G401.6 (cell line): Measurements from ENCODE around the gene FBL.
A peak's percentile ranks its signal among the peaks of the same experiment; 100 is the strongest.
"Not testable (repeated sequence)": the region's sequence is repeated elsewhere in the genome, so short reads cannot be mapped to it uniquely, and the experiment has no call there.

Experiments
- FAIRE-seq: peaks from 2 replicates; lab custom pipeline; 2012; peaks lifted over from hg19 to GRCh38; lab: Jason Lieb, UNC

FBL gene

DNA sequence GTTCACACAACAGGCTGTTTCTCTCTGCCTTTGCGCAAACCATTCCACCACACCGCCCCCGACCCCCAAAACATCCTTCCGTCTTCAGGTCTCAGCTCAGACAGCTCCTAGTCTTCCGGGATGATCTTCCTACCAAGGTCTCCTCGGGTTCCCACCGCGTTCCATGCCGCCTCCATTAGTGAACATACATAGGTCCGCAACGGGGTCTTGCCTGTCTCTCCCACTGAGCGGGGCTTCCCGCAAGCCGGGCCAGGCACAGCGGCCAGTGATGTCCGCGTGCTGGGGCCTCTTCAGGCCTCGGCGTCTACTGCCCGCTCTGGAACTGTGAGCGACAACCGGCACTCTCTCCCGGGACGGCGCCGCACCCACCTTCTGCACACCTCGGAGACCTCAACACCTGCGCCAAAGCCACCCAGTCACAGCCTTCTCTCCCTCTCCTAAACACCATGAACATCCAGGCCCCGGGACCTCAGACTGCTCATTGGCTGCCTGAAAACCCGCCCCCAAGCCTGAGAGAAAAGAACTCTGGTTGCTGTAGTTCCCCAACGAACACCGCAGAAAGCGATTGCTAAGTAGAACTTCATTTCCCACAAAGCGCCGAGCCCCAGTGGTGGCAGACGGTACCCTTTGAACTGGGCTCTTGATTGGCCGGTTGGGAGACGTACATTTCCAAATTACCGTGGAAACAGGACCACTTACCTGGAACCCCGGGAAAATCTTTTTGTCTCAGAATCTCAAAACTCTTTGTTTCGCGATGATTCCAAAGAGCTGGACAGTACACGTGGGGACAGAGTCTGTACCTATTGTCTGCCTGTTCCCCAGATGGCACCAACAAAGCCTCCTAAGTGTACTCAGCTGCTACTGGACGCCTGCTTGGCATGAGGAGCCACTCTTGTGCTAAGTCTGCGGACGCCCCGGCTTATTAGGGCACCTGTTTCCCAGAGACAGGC, 21.8 kb downstream of the FBL start:
- FAIRE-seq, result no peak

DNA sequence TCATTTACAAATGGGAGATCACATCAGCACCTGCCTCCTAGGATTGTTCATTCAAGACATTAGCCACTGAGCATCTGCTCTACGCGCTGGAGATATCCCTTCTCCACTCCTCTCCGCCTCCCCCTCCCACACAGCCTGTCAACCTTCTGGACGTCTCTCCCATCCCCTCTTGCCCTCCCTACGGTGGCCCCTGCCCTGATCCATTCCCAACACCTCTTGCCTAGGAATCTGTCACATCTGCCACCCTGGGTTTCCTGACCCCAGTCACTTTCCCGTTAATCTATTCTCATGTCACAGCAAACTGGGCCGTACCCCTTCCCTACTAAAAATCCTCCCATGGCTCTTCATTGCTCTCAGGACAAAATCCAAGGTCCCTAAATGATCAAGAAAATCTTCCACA, 22.5 kb downstream of the FBL start:
- no peak for FAIRE-seq

DNA sequence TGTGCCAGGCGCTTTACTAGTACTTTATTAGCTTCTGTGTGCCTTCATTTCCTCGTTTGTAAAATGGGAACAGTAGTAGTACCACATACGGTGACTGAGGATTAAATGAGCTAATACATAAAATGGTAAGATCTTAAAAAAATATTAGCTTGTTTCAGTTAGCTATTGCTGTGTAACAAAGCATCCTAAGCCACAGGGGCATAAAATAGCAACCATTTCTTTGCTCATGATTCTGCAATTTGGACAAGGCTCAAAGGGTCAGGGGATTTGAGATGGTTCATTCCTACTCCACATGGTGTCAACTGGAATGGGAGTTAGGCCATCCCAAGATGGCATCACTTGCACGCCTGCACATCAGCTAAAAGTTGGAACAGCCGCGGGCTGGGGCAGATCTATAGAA, 25.5 kb downstream of the FBL start:
- FAIRE-seq, result no peak

DNA sequence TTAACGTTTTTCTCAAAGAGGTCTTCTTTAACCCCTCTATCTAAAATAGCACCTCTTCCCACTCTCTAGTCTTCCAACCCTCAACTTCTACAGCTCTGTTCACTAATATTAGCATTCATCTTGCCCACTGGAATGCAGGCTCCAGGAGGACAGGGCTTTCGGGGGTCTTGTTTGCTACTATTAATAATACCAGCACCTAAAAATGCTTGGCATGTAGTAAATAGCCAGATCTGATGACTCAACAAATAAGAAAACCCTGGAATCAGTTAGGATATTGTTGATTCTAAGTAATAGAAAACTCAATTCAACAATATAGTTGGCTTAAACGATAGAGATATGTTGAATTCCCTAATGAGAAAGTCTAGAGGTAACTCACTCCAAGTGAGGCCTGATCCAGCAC, 26.4 kb downstream of the FBL start:
- no peak for FAIRE-seq

DNA sequence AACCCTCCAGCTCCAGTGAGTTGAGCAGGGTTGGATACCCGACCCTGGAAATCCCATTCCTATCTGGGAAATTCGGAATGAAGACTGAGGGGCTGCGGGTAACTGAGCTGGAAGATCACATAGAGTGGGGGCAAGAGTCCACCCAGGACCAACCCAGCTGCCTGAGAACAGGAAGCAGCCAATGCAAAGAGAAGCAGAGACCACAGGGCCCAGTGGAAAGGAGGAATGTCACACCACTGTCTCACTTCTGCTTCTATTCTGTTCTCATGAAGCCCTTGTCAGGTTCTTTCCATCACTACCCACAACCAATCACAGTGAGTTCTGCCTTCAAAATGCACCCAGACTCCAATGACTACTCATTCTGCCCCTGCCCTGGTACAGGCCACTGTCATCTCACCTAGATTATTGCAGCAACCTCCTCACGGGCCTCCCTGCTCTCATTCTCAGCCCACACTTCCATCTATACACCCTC, 27.5 kb downstream of the FBL start:
- no peak for FAIRE-seq

DNA sequence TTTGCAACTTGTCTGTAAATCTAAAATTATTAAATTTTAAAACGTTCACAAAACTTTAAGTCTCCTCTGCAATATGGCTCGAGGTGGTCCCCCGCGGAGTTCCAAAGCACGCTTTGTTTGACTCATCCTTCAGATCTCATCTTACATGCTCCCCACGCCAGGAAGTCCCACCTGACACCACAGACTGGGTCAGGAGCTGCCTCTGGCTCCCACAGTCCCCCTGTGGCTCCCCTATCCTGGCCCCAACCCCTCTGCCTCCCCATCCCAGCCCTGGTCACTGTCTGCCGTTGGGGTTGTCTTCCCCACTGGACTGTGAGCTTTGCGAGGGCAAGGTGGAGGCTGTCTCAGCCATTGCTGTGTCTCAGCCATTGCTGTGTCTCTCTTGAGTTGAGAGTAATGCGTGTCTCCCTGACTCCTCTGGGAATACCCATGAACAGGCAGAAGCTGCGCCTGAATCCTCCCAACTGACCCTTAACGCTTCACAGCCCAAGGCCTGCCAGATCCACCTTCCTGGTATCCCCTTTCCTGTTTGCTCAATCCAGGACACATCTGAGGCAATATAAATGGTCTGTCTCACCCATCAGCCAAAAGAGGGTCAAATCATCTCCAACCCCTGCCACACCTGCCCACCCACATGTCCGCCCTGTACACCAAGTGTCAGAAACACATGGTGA, 28.2 kb downstream of the FBL start:
- no peak for FAIRE-seq

DNA sequence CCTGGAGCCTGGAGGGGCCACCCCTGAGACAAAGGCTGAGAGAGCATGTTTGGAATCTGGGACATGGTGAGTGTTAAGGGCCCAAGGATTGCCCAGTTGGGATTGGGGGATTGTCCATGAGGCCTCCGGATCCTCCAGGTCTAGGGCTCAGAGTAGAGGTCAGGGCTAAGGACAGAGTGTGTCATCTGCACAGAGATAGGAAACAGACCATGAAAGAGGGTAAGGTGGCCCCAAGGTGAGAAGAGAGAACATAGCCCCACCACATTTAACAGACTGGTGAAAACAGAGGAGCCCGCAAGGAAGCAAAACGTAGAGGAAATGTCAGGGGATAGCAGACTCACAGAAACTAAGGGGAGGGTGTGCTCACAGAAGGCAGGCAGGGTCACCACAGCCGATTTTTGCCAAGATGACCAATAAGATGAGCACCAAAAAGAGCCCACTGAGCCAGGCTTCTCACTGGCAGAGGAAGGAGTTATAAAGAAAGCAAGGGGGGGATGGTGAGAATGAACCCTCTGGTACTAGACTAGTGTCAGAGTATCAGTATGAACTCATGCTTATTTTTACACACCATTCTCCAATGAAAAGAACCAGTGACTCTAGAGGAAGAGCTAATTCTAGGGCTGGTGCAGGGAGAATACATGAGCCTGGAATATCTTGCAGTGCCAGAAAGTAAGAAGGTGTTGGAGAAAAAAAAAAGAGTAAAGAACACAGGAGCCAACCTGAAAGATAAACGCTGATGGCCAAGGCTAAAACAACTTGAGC, 29.7 kb downstream of the FBL start:
- no peak for FAIRE-seq

DNA sequence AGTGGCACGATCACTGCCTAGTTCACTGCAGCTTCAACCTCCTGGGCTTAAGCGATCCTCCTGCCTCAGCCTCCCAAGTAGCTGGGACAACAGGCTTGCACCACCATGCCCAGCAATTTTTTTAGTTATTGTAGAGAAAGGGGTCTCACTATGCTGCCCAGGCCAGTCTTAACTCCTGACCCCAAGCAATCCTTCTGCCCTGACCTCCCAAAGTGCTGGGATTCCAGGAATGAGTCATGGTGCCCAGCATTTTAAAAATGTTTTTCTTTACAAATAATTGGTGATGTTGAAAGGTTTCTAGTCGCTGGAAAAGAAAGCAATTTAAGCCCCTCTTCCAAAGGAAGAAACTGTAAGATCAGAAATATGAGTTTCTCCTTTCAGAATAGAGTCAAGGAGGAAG, 31.6 kb downstream of the FBL start:
- FAIRE-seq, result no peak

DNA sequence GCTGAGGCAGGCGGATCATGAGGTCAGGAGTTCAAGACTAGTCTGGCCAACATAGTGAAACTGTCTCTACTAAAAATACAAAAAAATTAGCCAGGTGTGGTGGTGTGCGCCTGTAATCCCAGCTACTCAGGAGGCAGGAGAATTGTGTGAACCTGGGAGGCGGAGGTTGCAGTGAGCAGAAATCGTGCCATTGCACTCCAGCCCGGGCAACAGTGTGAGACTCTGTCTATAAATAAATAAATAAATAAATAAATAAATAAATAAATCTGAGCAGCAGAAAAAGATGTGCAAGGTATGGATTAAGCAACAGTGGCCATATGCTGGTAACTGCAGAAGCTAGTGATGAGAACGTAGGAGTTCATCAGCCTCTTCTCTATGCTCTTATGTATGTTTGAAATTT, 32.1 kb downstream of the FBL start:
- not testable (repeated sequence) for FAIRE-seq

DNA sequence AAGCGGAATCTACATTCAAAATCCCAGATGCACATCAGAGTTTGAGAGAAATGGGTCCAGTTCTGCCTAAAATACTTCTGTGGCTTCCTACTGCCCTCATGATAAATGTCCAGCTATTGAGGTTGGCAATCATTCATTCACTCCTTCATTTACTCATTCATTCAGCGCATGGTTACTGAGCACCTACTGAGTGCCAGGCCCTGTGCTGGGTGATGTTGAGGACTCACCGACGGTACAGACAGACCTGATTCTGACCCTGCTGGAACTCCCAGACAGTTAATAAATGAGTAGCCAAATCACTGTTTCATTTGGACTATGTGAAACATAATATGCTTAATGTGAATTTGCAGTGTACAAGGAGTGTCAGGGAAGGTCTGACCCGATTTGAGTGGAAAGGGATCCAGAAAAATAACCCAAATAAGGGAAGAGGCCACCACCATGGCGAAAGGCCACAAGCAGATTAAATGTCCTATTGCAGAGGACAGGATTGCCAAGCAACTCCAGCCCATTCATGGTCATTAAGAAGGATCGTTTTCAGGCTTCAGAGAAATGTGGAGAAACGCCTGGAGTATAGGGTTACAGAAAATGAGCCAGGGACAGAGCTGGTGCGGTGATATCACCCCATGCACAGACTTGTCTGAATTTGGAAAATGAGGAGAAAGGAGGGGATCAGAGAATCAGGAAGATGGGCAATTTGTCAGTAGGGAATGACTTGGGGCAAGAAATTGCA, 32.8 kb downstream of the FBL start:
- FAIRE-seq, result no peak

DNA sequence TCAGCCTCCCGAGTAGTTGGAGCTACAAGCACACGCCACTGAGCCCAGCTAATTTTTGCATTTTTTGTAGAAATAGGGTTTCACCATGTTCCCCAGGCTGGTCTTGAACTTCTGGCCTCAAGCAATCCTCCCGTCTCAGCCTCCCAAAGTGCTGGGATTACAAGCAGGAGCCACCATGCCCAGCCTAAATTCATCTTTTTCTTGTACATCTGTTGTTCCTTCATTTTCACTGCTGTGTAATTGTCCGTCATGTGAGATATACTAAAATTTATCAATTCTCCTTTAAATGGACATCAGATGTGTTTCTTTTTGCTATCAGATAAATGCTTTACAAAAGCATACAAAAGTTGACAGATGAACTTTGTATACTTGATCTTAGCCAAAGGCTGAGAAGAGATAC, 35.1 kb downstream of the FBL start:
- no peak for FAIRE-seq

DNA sequence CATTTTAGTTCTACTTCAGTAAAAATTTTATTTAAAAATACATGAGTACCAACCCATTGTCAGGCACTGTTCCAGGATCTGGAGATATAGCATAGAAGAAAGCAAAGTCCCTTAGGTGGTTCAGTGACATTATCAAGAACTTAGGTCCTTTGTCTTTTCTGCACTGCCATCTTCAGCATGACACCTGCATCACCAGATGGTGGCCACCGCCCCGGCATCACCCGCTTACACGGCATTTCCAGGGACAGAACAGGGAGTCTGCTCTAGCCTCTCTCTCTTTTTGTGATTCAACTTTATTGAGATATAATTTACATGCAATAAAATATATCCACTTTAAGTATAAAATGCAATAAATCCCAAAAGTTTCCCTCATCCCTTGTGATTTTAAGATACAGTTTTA, 35.8 kb downstream of the FBL start:
- FAIRE-seq, result no peak

DNA sequence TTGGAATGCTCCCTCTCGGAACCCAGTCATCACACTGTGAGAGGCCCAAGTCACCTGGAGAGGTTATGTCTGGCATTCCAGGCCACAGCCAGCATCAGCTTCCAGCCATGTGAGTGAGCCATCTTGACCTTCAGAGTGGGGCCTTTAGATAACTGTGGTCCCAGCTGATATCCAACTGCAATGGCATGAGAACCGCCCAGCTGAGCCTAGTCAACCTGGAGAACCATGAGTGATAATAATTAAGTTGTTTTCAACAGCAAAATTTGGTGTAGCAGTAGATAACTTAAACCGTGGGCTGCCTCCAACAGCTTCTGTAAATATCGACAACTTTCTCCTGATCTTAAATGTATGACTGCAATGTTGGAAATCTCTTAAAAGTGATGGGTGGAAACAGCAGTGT, 36.8 kb downstream of the FBL start:
- FAIRE-seq, result no peak

DNA sequence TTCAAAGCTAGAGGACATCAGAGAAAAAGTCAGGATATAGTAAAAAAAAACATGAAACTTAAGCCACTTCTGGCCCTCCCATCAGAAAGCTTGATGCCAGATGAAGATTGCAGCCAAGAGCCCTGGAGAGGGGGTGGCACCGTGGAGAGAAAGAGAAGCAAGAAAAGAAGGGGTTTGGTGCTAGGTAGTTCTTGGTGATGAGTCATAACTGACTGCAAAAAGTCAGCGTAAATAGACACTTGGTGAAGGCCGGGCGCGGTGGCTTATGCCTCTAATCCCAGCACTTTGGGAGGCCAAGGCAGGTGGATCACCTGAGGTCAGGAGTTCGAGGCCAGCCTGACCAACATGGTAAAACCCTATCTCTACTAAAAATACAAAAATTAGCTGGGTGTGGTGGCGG, 37.5 kb downstream of the FBL start:
- FAIRE-seq, result not testable (repeated sequence)

DNA sequence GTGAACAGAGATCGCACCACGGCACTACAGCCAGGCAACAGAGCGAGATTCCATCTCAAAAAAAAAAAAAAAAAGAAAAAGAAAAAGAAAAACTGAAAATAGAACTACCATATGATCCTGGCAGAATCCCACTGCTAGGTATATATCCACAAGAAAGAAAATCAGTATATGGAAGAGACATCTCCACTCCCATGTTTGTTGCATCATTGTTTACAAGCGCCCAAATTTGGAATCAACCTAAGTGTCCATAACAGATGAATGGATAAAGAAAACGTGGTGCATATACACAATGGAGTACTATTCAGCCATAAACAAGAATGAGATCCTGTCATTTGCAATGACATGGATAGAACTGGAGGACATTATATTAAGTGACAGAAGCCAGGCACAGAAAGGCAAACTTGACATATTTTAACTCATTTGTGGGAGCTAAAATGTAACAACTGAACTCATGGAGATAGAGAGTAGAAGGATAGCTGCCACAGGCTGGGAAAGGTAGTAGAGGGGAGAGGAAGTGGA, 38.3 kb downstream of the FBL start:
- FAIRE-seq, result no peak

DNA sequence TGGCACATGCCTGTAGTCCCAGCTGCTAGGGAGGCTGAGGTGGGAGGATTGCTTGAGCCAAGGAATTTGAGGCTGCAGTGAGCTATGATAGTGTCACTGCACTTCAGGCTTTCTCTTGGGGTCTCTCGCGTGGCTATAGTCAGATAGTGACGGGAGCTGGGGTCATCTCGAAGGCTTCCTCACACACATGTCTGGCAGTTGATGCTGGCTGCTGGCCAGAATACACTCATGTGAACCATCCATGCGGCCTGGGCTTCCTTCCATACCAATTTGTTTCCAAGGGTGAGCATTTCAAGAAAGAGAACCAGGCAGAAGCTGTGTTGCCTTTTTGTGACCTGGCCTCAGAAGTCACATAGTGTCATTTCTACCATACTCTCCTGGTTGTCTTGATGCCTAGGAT, 41.1 kb downstream of the FBL start:
- FAIRE-seq, result no peak

DNA sequence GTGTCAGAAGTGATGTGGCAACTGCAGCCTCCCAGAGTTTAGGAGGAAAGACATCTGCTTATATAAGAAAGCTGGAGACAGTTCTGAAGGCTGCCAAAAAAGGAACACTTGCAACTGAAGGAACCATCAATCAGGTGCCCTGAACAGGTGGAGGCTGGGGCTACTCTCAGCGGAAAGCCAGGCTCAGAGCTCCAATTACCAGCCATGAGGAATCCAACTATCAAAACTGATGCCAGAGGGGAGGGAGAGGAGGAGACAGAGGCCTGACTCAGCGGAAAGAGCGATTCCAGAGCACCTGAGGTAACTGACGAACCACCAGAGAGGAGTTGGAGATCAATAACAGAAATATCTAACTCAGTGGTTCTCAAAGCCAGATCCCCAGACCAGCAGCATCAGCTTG, 43.2 kb downstream of the FBL start:
- no peak for FAIRE-seq

DNA sequence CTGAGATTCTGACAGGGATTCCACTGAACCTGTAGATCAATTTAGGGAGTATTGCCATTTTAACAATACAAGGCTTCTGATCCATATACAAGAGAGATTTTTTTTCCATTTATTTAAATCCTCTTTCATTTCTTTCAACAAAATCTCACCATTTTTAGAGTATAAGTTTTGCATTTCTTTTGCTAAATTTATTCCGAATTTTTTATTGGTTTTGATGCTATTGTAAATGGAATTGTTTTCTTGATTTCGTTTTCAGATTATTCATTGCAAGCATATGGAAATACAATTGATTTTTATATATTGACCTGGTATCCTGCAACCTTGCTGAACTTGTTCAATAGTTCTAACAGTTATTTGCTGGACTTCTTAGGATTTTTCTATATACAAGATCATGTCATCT, 49.1 kb downstream of the FBL start:
- no peak for FAIRE-seq

DNA sequence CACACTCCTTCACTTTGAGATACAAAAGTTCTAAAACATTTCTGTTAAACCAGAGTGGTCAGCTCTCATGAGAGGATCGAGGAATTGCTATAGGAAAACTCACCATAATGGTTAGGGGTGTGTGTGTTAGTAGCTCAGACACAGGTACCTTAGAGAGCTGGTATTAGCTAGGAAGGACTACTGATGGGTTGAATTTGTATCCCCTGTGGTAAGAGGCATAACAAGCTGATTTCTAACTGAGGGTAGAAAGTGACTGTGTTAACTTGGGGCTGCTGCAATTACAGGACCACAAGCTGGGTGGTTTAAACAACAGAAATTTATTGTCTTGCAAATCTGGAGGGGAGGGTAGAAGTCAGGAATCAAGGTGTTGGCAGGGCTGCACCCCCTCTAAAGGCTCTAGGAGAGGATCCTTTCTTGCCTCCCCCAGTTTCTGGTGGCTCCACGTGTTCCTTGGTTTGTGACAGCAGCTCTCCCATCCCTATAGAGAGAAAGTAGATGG, 50.1 kb downstream of the FBL start:
- no peak for FAIRE-seq

DNA sequence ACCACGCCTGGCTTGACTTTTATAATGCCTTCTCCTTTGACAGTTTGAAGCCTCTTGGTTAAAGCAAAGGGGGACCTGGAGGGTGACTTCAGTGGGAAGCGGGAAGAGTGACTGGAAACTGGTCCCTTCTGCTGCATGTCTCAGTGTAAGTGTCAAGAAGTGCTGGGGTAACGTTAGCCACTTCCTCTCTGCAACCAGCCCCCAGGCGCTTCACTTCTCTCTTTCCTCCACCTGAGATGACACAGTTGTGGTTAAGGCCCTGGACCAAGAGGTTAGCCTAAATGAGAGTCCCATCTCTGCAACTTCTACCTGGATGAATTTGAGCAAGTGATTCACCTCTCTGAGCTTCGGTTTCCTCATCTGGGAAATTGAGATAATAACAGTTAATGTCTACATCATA, 51.2 kb downstream of the FBL start:
- no peak for FAIRE-seq

DNA sequence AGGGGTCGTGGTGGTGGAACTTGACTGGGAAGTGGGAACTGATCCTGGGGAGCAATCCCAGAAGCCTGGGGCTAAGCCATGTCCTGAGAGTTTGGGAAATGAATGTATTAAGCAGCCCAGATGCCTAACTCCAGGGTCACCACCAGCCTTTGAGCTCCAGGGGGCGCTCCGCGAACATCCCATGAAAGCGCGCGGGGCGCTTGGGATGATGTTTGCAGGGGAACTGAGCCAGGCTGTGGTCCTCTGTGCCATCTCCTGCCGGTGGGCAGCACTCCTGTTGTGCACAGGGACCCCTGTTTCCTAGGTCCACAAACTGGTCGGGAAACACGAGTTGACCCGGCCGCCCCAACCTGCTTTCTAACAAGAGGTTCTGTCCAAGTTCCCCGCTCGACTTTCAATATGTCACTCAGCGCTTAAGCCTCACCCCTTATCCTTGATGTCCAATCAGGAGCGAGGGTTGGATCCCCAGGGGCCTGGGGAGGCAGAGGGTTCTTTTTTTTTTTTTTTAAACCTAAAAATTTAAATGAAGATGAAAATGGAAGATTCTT, 53.1 kb downstream of the FBL start:
- FAIRE-seq, result peak; percentile 13

DNA sequence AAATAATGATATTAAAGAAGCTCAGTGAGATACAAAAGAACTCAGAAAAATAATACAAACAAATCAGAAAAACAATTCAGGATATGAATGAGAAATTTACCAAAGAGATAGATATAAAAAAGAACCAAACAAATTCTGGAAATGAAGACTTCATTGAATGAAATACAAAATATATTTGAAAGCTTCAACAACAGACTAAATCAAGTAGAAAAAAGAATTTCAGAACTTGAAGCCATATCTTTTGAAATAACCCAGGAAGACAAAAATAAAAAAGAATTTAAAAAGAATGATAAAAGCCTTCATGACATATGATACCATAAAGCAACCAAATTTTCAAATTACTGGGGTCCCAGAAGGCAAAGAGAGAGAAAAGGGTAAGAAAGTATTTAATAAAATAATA, 57.9 kb downstream of the FBL start:
- no peak for FAIRE-seq
